CD4-positive, CD25-positive, alpha-beta regulatory T cell (primary cell): ENCODE measurements around the gene CDC37L1. TPM values are rescaled to one million over a fixed set of nuclear protein-coding genes. Genes with fewer than 3 reads are reported as not detected.
"Not testable (repeated sequence)": the region's sequence is repeated elsewhere in the genome, so short reads cannot be mapped to it uniquely, and the experiment has no call there.

ENCODE experiments used
- ATAC-seq, 2 donors: fragments of 150-1000 bp; cut with Tn5 transposase; one replicate each; pipeline ENCODE4 v1.10.0; 2021; ENCODE audit warnings: low read depth in 2 of 2, moderate number of reproducible peaks in 2 of 2, moderate library complexity in 1 of 2
- DNase-seq, 3 donors: peaks; one replicate each; pipeline versions ENCODE4 v3.0.0 to v3.0.0-alpha.2; 2012 to 2022; ENCODE audit warnings: mixed read lengths in 1 of 3
- H3K27ac ChIP-seq: one replicate; pipeline ENCODE4 v1.7.0; 2013; ENCODE audit warnings: mild to moderate bottlenecking, low read length; ENCODE audit not compliant: insufficient read depth, poor library complexity, severe bottlenecking
- H3K27me3 ChIP-seq: one replicate; pipeline ENCODE4 v1.7.0; 2013; ENCODE audit warnings: low read length; ENCODE audit not compliant: control insufficient read depth, insufficient read depth
- H3K36me3 ChIP-seq: one replicate; pipeline ENCODE4 v1.7.0; 2013; ENCODE audit warnings: mild to moderate bottlenecking, low read length, moderate library complexity; ENCODE audit not compliant: control insufficient read depth, insufficient read depth
- H3K4me1 ChIP-seq: 2 replicates; pipeline ENCODE4 v1.7.0; 2013; ENCODE audit warnings: mild to moderate bottlenecking, low read length; ENCODE audit not compliant: insufficient read depth, control insufficient read depth, poor library complexity, severe bottlenecking
- H3K4me3 ChIP-seq: one replicate; pipeline ENCODE4 v1.7.0; 2013; ENCODE audit warnings: low read depth, mild to moderate bottlenecking, low read length, moderate library complexity
- H3K9me3 ChIP-seq, 2 experiments: 1 replicate in 1 of 2; 2 replicates in 1 of 2; pipeline ENCODE4 v1.7.0; 2013; ENCODE audit warnings: low read length in 2 of 2, mild to moderate bottlenecking in 1 of 2, moderate library complexity in 1 of 2; ENCODE audit not compliant: control insufficient read depth in 2 of 2
- H3K27ac Mint-ChIP-seq, 3 donors: one replicate each; pipeline ENCODE4 v1.8.0; 2020 to 2022; ENCODE audit warnings: mild to moderate bottlenecking in 3 of 3, mixed read lengths in 3 of 3, moderate library complexity in 2 of 3
- H3K27me3 Mint-ChIP-seq: one replicate; pipeline ENCODE4 v1.8.0; 2022; ENCODE audit warnings: mild to moderate bottlenecking, mixed read lengths
- H3K36me3 Mint-ChIP-seq: one replicate; pipeline ENCODE4 v1.8.0; 2020; ENCODE audit warnings: mixed read lengths
- H3K4me1 Mint-ChIP-seq, 4 donors: one replicate each; pipeline ENCODE4 v1.8.0; 2020 to 2022; ENCODE audit warnings: mixed read lengths in 4 of 4, mild to moderate bottlenecking in 1 of 4
- H3K4me3 Mint-ChIP-seq, 4 donors: one replicate each; pipeline ENCODE4 v1.8.0; 2020 to 2022; ENCODE audit warnings: mild to moderate bottlenecking in 4 of 4, mixed read lengths in 4 of 4, moderate library complexity in 3 of 4
- H3K9me3 Mint-ChIP-seq, 7 donors: one replicate each; pipeline ENCODE4 v1.8.0; 2020 to 2022; ENCODE audit warnings: mixed read lengths in 7 of 7, mild to moderate bottlenecking in 3 of 7, moderate library complexity in 2 of 7
- polyA plus RNA-seq, 4 donors: library from polyadenylated mRNA; unstranded; fragments of 300-500 nt; fragmentation: Illumina TruSeq; gene quantifications; one replicate each; pipeline ENCODE4 v1.2.3, GENCODE V29; 2021
- total RNA-seq: library from RNA; stranded (reverse); gene quantifications from one replicate; pipeline ENCODE4 v1.2.3, GENCODE V29; 2022

Gene CDC37L1
- total and polyA plus RNA-seq, 5 donors from 2014 or later = 14.3 to 27.3 (median 22.9) TPM

- H3K4me3 Mint-ChIP-seq = peak overlapping the region; percentile 55 to 99 (median 92)
- H3K27me3 Mint-ChIP-seq = no peaks in the 10 kb centered on the region
- ATAC-seq (no peak), DNase-seq (no peak)
- peak overlapping the region; percentile 74 for H3K27ac ChIP-seq
- H3K9me3 Mint-ChIP-seq = no peaks in the 10 kb centered on the region
- H3K4me1 ChIP-seq = peaks cover 40% of the 10 kb centered on the region
- peak overlapping the region; percentile 26 for H3K4me3 ChIP-seq
- no peaks in the 10 kb centered on the region for H3K9me3 ChIP-seq
- H3K36me3 ChIP-seq = no peaks in the 10 kb centered on the region
- H3K27ac Mint-ChIP-seq = peak overlapping the region; percentile 81 to 98 (median 95)
- no peaks in the 10 kb centered on the region for H3K27me3 ChIP-seq
- no peaks in the 10 kb centered on the region for H3K36me3 Mint-ChIP-seq
- H3K4me1 Mint-ChIP-seq = peaks cover 7 to 37% (median 23%) of the 10 kb centered on the region in 4 donors
Measured at GRCh38 chr9:4742246-4742645, 62.9 kb downstream of the CDC37L1 start.

GRCh38 chr9:4743131-4743875, 63.9 kb downstream of the CDC37L1 start:
- Mint-ChIP-seq H3K4me1 (peaks cover 7 to 28% (median 18%) of the 10 kb centered on the region in 4 donors), H3K27me3 (no peaks in the 10 kb centered on the region), H3K36me3 (no peaks in the 10 kb centered on the region), H3K9me3 (no peaks in the 10 kb centered on the region), H3K4me3 (peak overlapping the region; percentile 17 to 99 (median 62)), H3K27ac (peak overlapping the region; percentile 8 to 19 (median 11))
- no peaks in the 10 kb centered on the region for H3K9me3 ChIP-seq
- DNase-seq (no peak), ATAC-seq (no peak)
- H3K36me3 ChIP-seq = no peaks in the 10 kb centered on the region
- H3K4me3 ChIP-seq = no peak overlapping the region
- H3K27ac ChIP-seq = no peak overlapping the region
- H3K4me1 ChIP-seq = peaks cover 32% of the 10 kb centered on the region
- no peaks in the 10 kb centered on the region for H3K27me3 ChIP-seq

GRCh38 chr9:4746278-4747030, 67.1 kb downstream of the CDC37L1 start:
- Mint-ChIP-seq H3K27me3 (peaks cover 16% of the 10 kb centered on the region), H3K9me3 (no peaks in the 10 kb centered on the region), H3K36me3 (no peaks in the 10 kb centered on the region), H3K27ac (no peak overlapping the region), H3K4me3 (no peak overlapping the region), H3K4me1 (peaks cover 6 to 12% (median 11%) of the 10 kb centered on the region in 4 donors)
- peaks cover 7% of the 10 kb centered on the region for H3K4me1 ChIP-seq
- no peaks in the 10 kb centered on the region for H3K36me3 ChIP-seq
- no peaks in the 10 kb centered on the region for H3K9me3 ChIP-seq
- DNase-seq = no peak
- no peaks in the 10 kb centered on the region for H3K27me3 ChIP-seq
- no peak overlapping the region for H3K4me3 ChIP-seq
- H3K27ac ChIP-seq = no peak overlapping the region
- ATAC-seq = no peak

GRCh38 chr9:4748612-4749011, 69.2 kb downstream of the CDC37L1 start:
- no peaks in the 10 kb centered on the region for H3K4me1 ChIP-seq
- Mint-ChIP-seq H3K9me3 (no peaks in the 10 kb centered on the region), H3K36me3 (no peaks in the 10 kb centered on the region), H3K27me3 (peaks cover 20% of the 10 kb centered on the region), H3K4me1 (peaks cover 2 to 12% (median 8%) of the 10 kb centered on the region in 4 donors), H3K27ac (no peak overlapping the region), H3K4me3 (no peak overlapping the region)
- DNase-seq (no peak), ATAC-seq (no peak)
- no peaks in the 10 kb centered on the region for H3K36me3 ChIP-seq
- no peak overlapping the region for H3K4me3 ChIP-seq
- H3K27ac ChIP-seq = no peak overlapping the region
- H3K27me3 ChIP-seq = no peaks in the 10 kb centered on the region
- no peaks in the 10 kb centered on the region for H3K9me3 ChIP-seq

- Histone ChIP-seq H3K4me1 (no peaks in the 10 kb centered on the region), H3K9me3 (no peaks in the 10 kb centered on the region), H3K36me3 (no peaks in the 10 kb centered on the region), H3K27ac (no peak overlapping the region), H3K4me3 (no peak overlapping the region), H3K27me3 (no peaks in the 10 kb centered on the region)
- no peak overlapping the region for H3K27ac Mint-ChIP-seq
- DNase-seq = peak in 2 of 3 donors; percentile 38 to 64
- H3K4me3 Mint-ChIP-seq = no peak overlapping the region
- H3K9me3 Mint-ChIP-seq = no peaks in the 10 kb centered on the region
- H3K27me3 Mint-ChIP-seq = peaks cover 20% of the 10 kb centered on the region
- no peaks in the 10 kb centered on the region for H3K36me3 Mint-ChIP-seq
- peaks cover 2 to 9% (median 6%) of the 10 kb centered on the region in 4 donors for H3K4me1 Mint-ChIP-seq
- peak in 1 of 2 donors; percentile 40 for ATAC-seq
Measured at GRCh38 chr9:4750023-4750673, 70.8 kb downstream of the CDC37L1 start.

GRCh38 chr9:4754530-4754929, 75.2 kb downstream of the CDC37L1 start:
- not testable (repeated sequence) for H3K27ac Mint-ChIP-seq, H3K4me3 ChIP-seq, H3K4me1 Mint-ChIP-seq, H3K4me3 Mint-ChIP-seq, H3K27me3 ChIP-seq, H3K27ac ChIP-seq, DNase-seq, ATAC-seq, H3K9me3 Mint-ChIP-seq, H3K36me3 ChIP-seq, H3K4me1 ChIP-seq, H3K9me3 ChIP-seq, H3K36me3 Mint-ChIP-seq
- peaks cover 47% of the 10 kb centered on the region for H3K27me3 Mint-ChIP-seq

GRCh38 chr9:4755026-4755609, 75.7 kb downstream of the CDC37L1 start:
- H3K4me1 Mint-ChIP-seq = peaks cover 1 to 5% (median 2%) of the 10 kb centered on the region in 4 donors
- DNase-seq = no peak
- Histone ChIP-seq H3K27me3 (no peaks in the 10 kb centered on the region), H3K27ac (no peak overlapping the region), H3K9me3 (no peaks in the 10 kb centered on the region), H3K4me3 (no peak overlapping the region), H3K4me1 (no peaks in the 10 kb centered on the region), H3K36me3 (no peaks in the 10 kb centered on the region)
- no peaks in the 10 kb centered on the region for H3K36me3 Mint-ChIP-seq
- H3K9me3 Mint-ChIP-seq = peaks cover 0 to 2% (median 0%) of the 10 kb centered on the region in 7 donors
- peaks cover 44% of the 10 kb centered on the region for H3K27me3 Mint-ChIP-seq
- ATAC-seq = no peak
- no peak overlapping the region for H3K27ac Mint-ChIP-seq
- H3K4me3 Mint-ChIP-seq = no peak overlapping the region
